ENCODE data around the gene QRFP.

GRCh38 chr9:130923611-130924447 lies 27.2 kb upstream of the QRFP start:
- no peak for TF ChIP-seq CTCF (IDR thresholded peaks at IDR 0.05)
- no peak for TF ChIP-seq POLR2AphosphoS5 (IDR thresholded peaks at IDR 0.05)

Data from suprapubic skin (tissue), 3 donors.